B cell (primary cell): ENCODE results near the gene CHAF1A. TPM values are rescaled to one million over a fixed set of nuclear protein-coding genes. Genes with fewer than 3 reads are reported as not detected.

ENCODE experiments used
- ATAC-seq: fragments of 200-7000 bp; cut with Tn5 transposase; one replicate; pipeline ENCODE4 v1.10.0; 2021; ENCODE audit warnings: low read depth, mild to moderate bottlenecking, moderate number of reproducible peaks, moderate library complexity
- CTCF ChIA-PET: fragments of 350-600 bp; sonication (Branson Sonifier 250); formaldehyde crosslinking; loops from one replicate; lab custom pipeline; 2021; ENCODE audit warnings: antibody characterized with exemption, inconsistent platforms; lab: Charles Lee
- POLR2A ChIA-PET: fragments of 350-600 bp; sonication (Branson Sonifier 250); formaldehyde crosslinking; loops from one replicate; lab custom pipeline; 2021; ENCODE audit warnings: antibody characterized with exemption; lab: Charles Lee
- DNase-seq: peaks from one replicate; pipeline ENCODE4 v3.0.0; 2013
- H2AFZ ChIP-seq: 2 replicates; pipeline ENCODE4 v1.6.1; 2012; ENCODE audit warnings: mild to moderate bottlenecking, low read depth, low read length; ENCODE audit not compliant: insufficient read depth, poor library complexity, severe bottlenecking
- H3K27ac ChIP-seq, 2 donors: 1 replicate in 1 of 2; 2 replicates in 1 of 2; pipeline ENCODE4 v1.5.1; 2012 to 2013; ENCODE audit warnings: low read length in 2 of 2, mild to moderate bottlenecking in 2 of 2, moderate library complexity in 1 of 2
- H3K27me3 ChIP-seq, 4 experiments: fragments of 200-600 bp in 1 of 4; sonication (generic) in 1 of 4; replicated peaks in 1 of 4; 1 replicate in 2 of 4; 2 replicates in 2 of 4; pipeline versions ENCODE4 v1.6.1 to v1.7.0; 2013 to 2016; ENCODE audit warnings: low read length in 3 of 4, mild to moderate bottlenecking in 2 of 4, mixed read lengths in 1 of 4, moderate library complexity in 1 of 4; ENCODE audit not compliant: insufficient read depth in 4 of 4, control insufficient read depth in 3 of 4; ENCODE audit errors: control extremely low read depth in 1 of 4
- H3K36me3 ChIP-seq, 2 experiments: replicated peaks in 1 of 2; 1 replicate in 1 of 2; 2 replicates in 1 of 2; pipeline versions ENCODE4 v1.6.1 to v1.7.1; 2013; ENCODE audit warnings: low read length in 1 of 2; ENCODE audit not compliant: insufficient read depth in 2 of 2, control insufficient read depth in 1 of 2; ENCODE audit errors: control extremely low read depth in 1 of 2, extremely low read depth in 1 of 2
- H3K4me1 ChIP-seq, 2 donors: fragments of 200-600 bp in 1 of 2; sonication (generic) in 1 of 2; 1 replicate in 1 of 2; 2 replicates in 1 of 2; pipeline versions ENCODE4 v1.5.1 to v1.6.1; 2013 to 2017; ENCODE audit warnings: low read length in 2 of 2; ENCODE audit not compliant: control insufficient read depth in 2 of 2, insufficient read depth in 2 of 2
- H3K4me2 ChIP-seq: replicated peaks from 2 replicates; pipeline ENCODE3; 2012; ENCODE audit warnings: mild to moderate bottlenecking, low read depth, low read length; ENCODE audit not compliant: poor library complexity, severe bottlenecking
- H3K4me3 ChIP-seq, 5 experiments: fragments of 200-600 bp in 1 of 5; sonication (generic) in 1 of 5; 1 replicate in 3 of 5; 2 replicates in 2 of 5; pipeline versions ENCODE4 v1.5.1 to v1.7.0; 2011 to 2016; ENCODE audit warnings: low read length in 4 of 5, mild to moderate bottlenecking in 4 of 5, low read depth in 2 of 5, control low read depth in 1 of 5, moderate library complexity in 1 of 5; ENCODE audit not compliant: insufficient read depth in 1 of 5; ENCODE audit errors: control extremely low read depth in 1 of 5, extremely low read depth in 1 of 5
- H3K79me2 ChIP-seq: fragments of 200-600 bp; sonication (generic); one replicate; pipeline ENCODE4 v1.6.0; 2016; ENCODE audit warnings: low read length; ENCODE audit not compliant: control insufficient read depth, insufficient read depth
- H3K9ac ChIP-seq: fragments of 200-600 bp; sonication (generic); 2 replicates; pipeline ENCODE4 v1.6.1; 2017; ENCODE audit warnings: mild to moderate bottlenecking, low read length, moderate library complexity
- H3K9me3 ChIP-seq, 3 donors: one replicate each; pipeline versions ENCODE4 v1.6.1 to v1.7.1; 2013; ENCODE audit warnings: low read length in 2 of 3; ENCODE audit not compliant: control insufficient read depth in 2 of 3, insufficient read depth in 1 of 3; ENCODE audit errors: control extremely low read depth in 1 of 3
- H4K20me1 ChIP-seq: 2 replicates; pipeline ENCODE4 v1.6.0; 2012; ENCODE audit warnings: mild to moderate bottlenecking, low read length; ENCODE audit not compliant: insufficient read depth, control insufficient read depth, poor library complexity, severe bottlenecking
- H3K27ac Mint-ChIP-seq: one replicate; pipeline ENCODE4 v1.8.0; 2021; ENCODE audit warnings: mixed read lengths
- H3K27me3 Mint-ChIP-seq: one replicate; pipeline ENCODE4 v1.8.0; 2021; ENCODE audit warnings: mixed read lengths
- H3K4me1 Mint-ChIP-seq: one replicate; pipeline ENCODE4 v1.8.0; 2021; ENCODE audit warnings: mixed read lengths
- H3K4me3 Mint-ChIP-seq: one replicate; pipeline ENCODE4 v1.8.0; 2021; ENCODE audit warnings: mixed read lengths
- H3K9me3 Mint-ChIP-seq: one replicate; pipeline ENCODE4 v1.8.0; 2022; ENCODE audit warnings: mixed read lengths; ENCODE audit not compliant: insufficient read depth
- CTCF ChIP-seq: fragments of 200-600 bp; IDR thresholded peaks from one replicate; pipeline ENCODE4 v1.8.0; 2022; ENCODE audit warnings: antibody characterized with exemption, mild to moderate bottlenecking
- EZH2 ChIP-seq: IDR thresholded peaks from 2 replicates; pipeline ENCODE4 v1.6.1; 2012; ENCODE audit warnings: borderline replicate concordance, low read depth, mild to moderate bottlenecking, moderate library complexity, low read length; ENCODE audit not compliant: insufficient read depth, poor library complexity, severe bottlenecking
- WGBS: methylation state at CpG from one replicate; pipeline ENCODE4 v1.1.5; 2013; ENCODE audit warnings: missing lambda C conversion rate; ENCODE audit not compliant: insufficient coverage; 5-methylcytosine and 5-hydroxymethylcytosine counted together
- intact Hi-C: fragments of 100-400 bp; cut with micrococcal nuclease; formaldehyde crosslinking; loops from one replicate; pipeline ENCODE4 v1.10.0; 2022
- polyA plus RNA-seq: library from polyadenylated mRNA; depleted of rRNA; stranded (reverse); fragments of >200 nt; gene quantifications from 2 replicates; pipeline ENCODE4 v1.2.3, GENCODE V29; 2012
- total RNA-seq, 2 donors: library from RNA; stranded (reverse); fragments of 120-200 nt in 1 of 2; gene quantifications; 1 replicate in 1 of 2; 2 replicates in 1 of 2; pipeline versions ENCODE4 v1.2.3 to v1.2.4, GENCODE V29; 2013 to 2022

Gene CHAF1A
- total and polyA plus RNA-seq, 2 donors (not counting 1 experiment from before 2014, with no cell fraction given), result 15.1 to 19.7 TPM

GRCh38 chr19:4401769-4402170 lies 670 bp upstream of the CHAF1A start:
- ChIA-PET POLR2A (interaction anchor here (0.7 to 1.6 kb wide), 8 partner anchors 8 to 416 kb away, joined by 3 to 9 read pairs (median 4); partner anchors contain the start of genes EEF2, HDGFL2 and MPND), CTCF (interaction anchor here (0.9 to 2.9 kb wide), 12 partner anchors 10 to 135 kb away, joined by 3 to 29 read pairs (median 4); partner anchors contain the start of gene MPND)
- intact Hi-C loops, result loop anchor here (1.0 to 5.0 kb wide), 4 partner anchors 70 to 639 kb away; partner anchors contain the start of genes APBA3, MRPL54 and YJU2
- H3K9ac ChIP-seq, result peak overlapping the region; percentile 72
- ATAC-seq (no peak), DNase-seq (no peak)
- peak overlapping the region; percentile 88 for H3K27ac Mint-ChIP-seq
- H3K4me1 Mint-ChIP-seq, result peaks cover 49% of the 10 kb centered on the region
- no peaks in the 10 kb centered on the region for H3K27me3 ChIP-seq
- H3K9me3 Mint-ChIP-seq, result no peaks in the 10 kb centered on the region
- H3K36me3 ChIP-seq, result no peaks in the 10 kb centered on the region
- peaks cover 28% of the 10 kb centered on the region for H4K20me1 ChIP-seq
- peak overlapping the region; percentile 88 to 97 for H3K27ac ChIP-seq
- H3K4me3 Mint-ChIP-seq, result peak overlapping the region; percentile 84
- no peaks in the 10 kb centered on the region for H3K27me3 Mint-ChIP-seq
- H3K4me3 ChIP-seq, result peak overlapping the region; percentile 45 to 81 (median 49)
- H3K9me3 ChIP-seq, result no peaks in the 10 kb centered on the region
- H3K4me1 ChIP-seq, result peaks cover 29 to 44% of the 10 kb centered on the region in 2 donors
- 0% methylated on average over 2 of the region's 8 CpGs for WGBS
- H3K79me2 ChIP-seq, result peaks cover 61% of the 10 kb centered on the region
- peak overlapping the region; percentile 50 for H2AFZ ChIP-seq
- no peak for TF ChIP-seq CTCF
- no peak for TF ChIP-seq EZH2
- H3K4me2 ChIP-seq, result peak overlapping the region; percentile 99
